Upper lobe of left lung (tissue), 4 donors: ENCODE measurements around the gene LTBP1.

ENCODE experiments used
- EP300 ChIP-seq, 4 donors: sonication (generic); formaldehyde crosslinking; IDR thresholded peaks; one replicate each; pipeline ENCODE4 v1.5.1; 2017; ENCODE audit warnings: antibody characterized with exemption in 4 of 4, control low read depth in 2 of 4
- POLR2A ChIP-seq, 4 donors: fragments of 450-650 bp; IDR thresholded peaks; one replicate each; pipeline ENCODE4 v1.5.1; 2016 to 2017; ENCODE audit warnings: antibody characterized with exemption in 4 of 4, mild to moderate bottlenecking in 2 of 4
- TF ChIP-seq, protein P1 (sequence below), 6 experiments: fragments of 450-650 bp in 4 of 6; fragments of 200-600 bp in 2 of 6; sonication (generic) in 2 of 6; IDR thresholded peaks; one replicate each; pipeline ENCODE4 v1.5.1; 2016 to 2019; ENCODE audit warnings: antibody characterized with exemption in 6 of 6

DNA sequence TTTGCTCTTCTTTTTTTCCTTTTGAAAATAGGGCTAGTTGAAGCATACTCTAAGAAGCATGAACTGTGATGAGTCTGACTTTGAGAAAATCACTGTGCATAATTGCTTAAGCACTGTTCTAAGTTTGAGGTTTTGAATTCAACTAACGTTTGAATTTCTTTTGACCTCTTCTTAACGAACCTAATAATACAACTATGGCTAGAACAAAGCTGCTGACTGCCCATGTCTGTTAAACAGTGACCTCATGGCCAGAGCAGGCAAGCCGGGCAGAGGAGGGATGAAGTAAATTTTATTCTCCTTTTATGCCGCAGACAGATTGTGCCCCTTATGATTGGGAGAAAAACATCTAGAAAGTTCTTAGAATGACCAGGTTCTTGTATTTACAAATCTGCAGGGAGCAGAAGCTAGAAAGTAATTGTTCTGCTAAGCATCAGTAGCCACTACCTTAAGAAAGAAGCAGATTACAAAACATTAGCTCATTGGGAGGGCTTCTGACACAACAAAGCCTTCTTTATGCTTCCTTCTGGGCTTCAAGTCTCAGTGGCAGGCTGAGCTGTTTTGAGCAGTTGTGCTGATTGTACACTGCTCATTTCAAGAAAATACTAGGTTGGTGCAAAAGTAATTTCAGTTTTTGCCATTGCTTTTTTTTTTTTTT lies 431.9 kb downstream of the LTBP1 start:
- TF ChIP-seq, protein P1, sequence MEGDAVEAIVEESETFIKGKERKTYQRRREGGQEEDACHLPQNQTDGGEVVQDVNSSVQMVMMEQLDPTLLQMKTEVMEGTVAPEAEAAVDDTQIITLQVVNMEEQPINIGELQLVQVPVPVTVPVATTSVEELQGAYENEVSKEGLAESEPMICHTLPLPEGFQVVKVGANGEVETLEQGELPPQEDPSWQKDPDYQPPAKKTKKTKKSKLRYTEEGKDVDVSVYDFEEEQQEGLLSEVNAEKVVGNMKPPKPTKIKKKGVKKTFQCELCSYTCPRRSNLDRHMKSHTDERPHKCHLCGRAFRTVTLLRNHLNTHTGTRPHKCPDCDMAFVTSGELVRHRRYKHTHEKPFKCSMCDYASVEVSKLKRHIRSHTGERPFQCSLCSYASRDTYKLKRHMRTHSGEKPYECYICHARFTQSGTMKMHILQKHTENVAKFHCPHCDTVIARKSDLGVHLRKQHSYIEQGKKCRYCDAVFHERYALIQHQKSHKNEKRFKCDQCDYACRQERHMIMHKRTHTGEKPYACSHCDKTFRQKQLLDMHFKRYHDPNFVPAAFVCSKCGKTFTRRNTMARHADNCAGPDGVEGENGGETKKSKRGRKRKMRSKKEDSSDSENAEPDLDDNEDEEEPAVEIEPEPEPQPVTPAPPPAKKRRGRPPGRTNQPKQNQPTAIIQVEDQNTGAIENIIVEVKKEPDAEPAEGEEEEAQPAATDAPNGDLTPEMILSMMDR (IDR thresholded peaks at IDR 0.05), result no peak
- TF ChIP-seq POLR2A (IDR thresholded peaks at IDR 0.05) (no peak), EP300 (IDR thresholded peaks at IDR 0.05) (no peak)
